ENCODE data around the gene DNAH2.
A peak's percentile ranks its signal among the peaks of the same experiment; 100 is the strongest.

Gene DNAH2

DNA sequence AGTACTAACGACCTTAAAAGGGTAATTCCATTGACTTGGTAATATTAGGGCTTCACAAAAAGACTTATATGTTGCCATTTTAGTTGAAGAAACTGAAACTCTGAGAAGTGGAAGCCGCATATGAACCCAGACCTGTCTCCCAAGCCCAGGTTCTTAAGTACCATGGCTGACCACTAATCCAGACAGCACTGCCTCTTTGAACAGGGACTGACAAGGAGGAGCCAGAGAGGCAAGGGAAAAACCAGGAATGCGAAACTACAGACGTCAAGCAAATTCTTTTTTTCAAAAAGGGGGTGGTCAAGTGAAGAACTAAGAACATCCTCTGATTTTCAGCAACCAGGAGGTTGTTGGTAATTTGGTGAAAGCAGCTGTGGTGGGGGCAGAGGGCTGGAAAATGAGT, 155.5 kb downstream of the DNAH2 start:
- Histone ChIP-seq H3K36me3 (ENCODE audit: control insufficient read depth in 2 of 2, insufficient read depth in 1 of 2, low read length in 2 of 2) (peaks cover 48 to 63% of the 10 kb centered on the region in 2 experiments), H3K4me1 (ENCODE audit: control insufficient read depth, insufficient read depth, low read length) (no peaks in the 10 kb centered on the region), H3K4me3 (ENCODE audit: low read depth, low read length) (no peak overlapping the region), H3K27ac (ENCODE audit: extremely low read depth, low read depth, low read length) (no peak overlapping the region), H3K9me3 (ENCODE audit: control insufficient read depth, insufficient read depth, low read depth, low read length) (no peaks in the 10 kb centered on the region)
- TF ChIP-seq KLF1 (tag by site-specific recombination; IDR thresholded peaks at IDR 0.05), result no peak
- TF ChIP-seq KLF9 (tag by site-specific recombination; IDR thresholded peaks at IDR 0.05; ENCODE audit: low read depth), result no peak
- no peak for TF ChIP-seq YY2 (tag by site-specific recombination; IDR thresholded peaks at IDR 0.05)
- no peak for TF ChIP-seq FEZF1 (tag by site-specific recombination; IDR thresholded peaks at IDR 0.05)
- no peak for TF ChIP-seq ZFHX2 (tag by site-specific recombination; conservative IDR thresholded peaks at IDR 0.05)
- no peak for TF ChIP-seq ZNF155 (tag by site-specific recombination; IDR thresholded peaks at IDR 0.05)
- TF ChIP-seq ZNF184 (tag by site-specific recombination; IDR thresholded peaks at IDR 0.05), result no peak
- TF ChIP-seq ZNF133 (tag by site-specific recombination; IDR thresholded peaks at IDR 0.05), result no peak
- TF ChIP-seq, protein P1, sequence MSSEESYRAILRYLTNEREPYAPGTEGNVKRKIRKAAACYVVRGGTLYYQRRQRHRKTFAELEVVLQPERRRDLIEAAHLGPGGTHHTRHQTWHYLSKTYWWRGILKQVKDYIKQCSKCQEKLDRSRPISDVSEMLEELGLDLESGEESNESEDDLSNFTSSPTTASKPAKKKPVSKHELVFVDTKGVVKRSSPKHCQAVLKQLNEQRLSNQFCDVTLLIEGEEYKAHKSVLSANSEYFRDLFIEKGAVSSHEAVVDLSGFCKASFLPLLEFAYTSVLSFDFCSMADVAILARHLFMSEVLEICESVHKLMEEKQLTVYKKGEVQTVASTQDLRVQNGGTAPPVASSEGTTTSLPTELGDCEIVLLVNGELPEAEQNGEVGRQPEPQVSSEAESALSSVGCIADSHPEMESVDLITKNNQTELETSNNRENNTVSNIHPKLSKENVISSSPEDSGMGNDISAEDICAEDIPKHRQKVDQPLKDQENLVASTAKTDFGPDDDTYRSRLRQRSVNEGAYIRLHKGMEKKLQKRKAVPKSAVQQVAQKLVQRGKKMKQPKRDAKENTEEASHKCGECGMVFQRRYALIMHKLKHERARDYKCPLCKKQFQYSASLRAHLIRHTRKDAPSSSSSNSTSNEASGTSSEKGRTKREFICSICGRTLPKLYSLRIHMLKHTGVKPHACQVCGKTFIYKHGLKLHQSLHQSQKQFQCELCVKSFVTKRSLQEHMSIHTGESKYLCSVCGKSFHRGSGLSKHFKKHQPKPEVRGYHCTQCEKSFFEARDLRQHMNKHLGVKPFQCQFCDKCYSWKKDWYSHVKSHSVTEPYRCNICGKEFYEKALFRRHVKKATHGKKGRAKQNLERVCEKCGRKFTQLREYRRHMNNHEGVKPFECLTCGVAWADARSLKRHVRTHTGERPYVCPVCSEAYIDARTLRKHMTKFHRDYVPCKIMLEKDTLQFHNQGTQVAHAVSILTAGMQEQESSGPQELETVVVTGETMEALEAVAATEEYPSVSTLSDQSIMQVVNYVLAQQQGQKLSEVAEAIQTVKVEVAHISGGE (tag by site-specific recombination; conservative IDR thresholded peaks at IDR 0.05; ENCODE audit: low read depth), result no peak
- no peak for TF ChIP-seq ZNF701 (tag by site-specific recombination; IDR thresholded peaks at IDR 0.05)
- ChIA-PET POLR2A (no interaction called here), CTCF (interaction anchor here (1.4 to 3.1 kb wide), 3 partner anchors 9 to 40 kb away, joined by 7 to 21 read pairs (median 9); no protein-coding TSS in a partner anchor)

DNA sequence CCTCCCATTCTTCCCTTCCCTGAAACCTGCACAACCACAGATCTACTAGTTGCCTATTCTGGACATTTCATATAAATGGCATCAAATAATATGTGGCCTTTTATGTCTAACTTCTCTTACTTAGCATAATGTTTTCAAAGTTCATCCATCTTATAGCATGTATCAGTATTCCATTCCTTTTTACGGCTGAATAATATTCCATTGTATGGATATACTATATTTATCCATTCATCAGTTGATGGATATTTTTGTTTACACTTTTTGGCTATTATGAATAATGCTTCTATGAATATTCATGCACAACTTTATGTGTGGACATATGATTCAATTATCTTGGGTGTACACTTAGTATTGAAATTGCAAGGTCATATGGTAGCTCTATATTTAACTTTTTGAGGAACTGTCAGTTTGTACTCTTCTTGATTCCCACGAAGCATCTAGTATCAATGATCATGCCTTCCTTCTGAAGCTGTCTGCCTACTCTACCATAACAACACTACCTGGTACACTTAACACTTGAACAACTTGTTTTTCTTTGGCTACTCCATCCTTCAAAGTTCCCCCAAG, 158.3 kb downstream of the DNAH2 start:
- POLR2A ChIA-PET, result no interaction called here

DNA sequence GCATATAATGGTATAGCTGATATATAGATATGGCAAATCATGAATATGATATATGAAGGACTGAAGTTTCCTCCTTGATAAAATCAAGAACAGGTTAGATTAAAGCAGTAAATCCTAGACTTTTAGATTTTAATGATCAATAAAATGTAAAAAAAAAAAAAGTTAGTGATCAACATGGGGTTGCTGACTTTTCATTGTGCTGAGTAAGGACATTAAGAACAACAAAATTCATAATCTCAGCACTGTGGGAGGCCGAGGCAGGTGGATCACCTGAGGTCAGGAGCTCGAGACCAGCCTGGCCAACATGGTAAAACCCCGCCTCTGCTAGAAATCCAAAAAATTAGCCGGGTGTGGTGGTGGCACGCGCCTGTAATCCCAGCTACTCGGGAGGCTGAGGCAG, 160.7 kb downstream of the DNAH2 start:
- Histone ChIP-seq H3K27ac (ENCODE audit: extremely low read depth, low read depth, low read length) (no peak overlapping the region), H3K36me3 (ENCODE audit: control insufficient read depth in 2 of 2, insufficient read depth in 1 of 2, low read length in 2 of 2) (peaks cover 55 to 80% of the 10 kb centered on the region in 2 experiments), H3K4me3 (ENCODE audit: low read depth, low read length) (no peak overlapping the region), H3K9me3 (ENCODE audit: control insufficient read depth, insufficient read depth, low read depth, low read length) (no peaks in the 10 kb centered on the region), H3K4me1 (ENCODE audit: control insufficient read depth, insufficient read depth, low read length) (no peaks in the 10 kb centered on the region)
- CTCF ChIA-PET, result interaction anchor here (0.7 to 0.8 kb wide), 2 partner anchors 13 to 16 kb away, joined by 4 to 5 read pairs; no protein-coding TSS in a partner anchor
- POLR2A ChIA-PET, result interaction anchor here (0.9 kb wide), 1 partner anchor 10 kb away, joined by 3 read pairs; no protein-coding TSS in a partner anchor
- TF ChIP-seq ZNF423 (tag by site-specific recombination; IDR thresholded peaks at IDR 0.05), result no peak
- TF ChIP-seq ZNF302 (tag by site-specific recombination; IDR thresholded peaks at IDR 0.05; ENCODE audit: low read depth), result no peak
- TF ChIP-seq ZNF324 (tag by site-specific recombination; IDR thresholded peaks at IDR 0.05), result no peak
- no peak for TF ChIP-seq KLF16 (tag by site-specific recombination; IDR thresholded peaks at IDR 0.05)
- no peak for TF ChIP-seq ZNF768 (tag by site-specific recombination; IDR thresholded peaks at IDR 0.05)
- no peak for TF ChIP-seq ZNF2 (tag by site-specific recombination; IDR thresholded peaks at IDR 0.05)
- no peak for TF ChIP-seq ZNF16 (tag by site-specific recombination; IDR thresholded peaks at IDR 0.05; ENCODE audit: low read depth)
- TF ChIP-seq ZBTB7A (tag by site-specific recombination; IDR thresholded peaks at IDR 0.05; ENCODE audit: low read depth), result no peak
- no peak for TF ChIP-seq KLF8 (tag by site-specific recombination; IDR thresholded peaks at IDR 0.05)
- TF ChIP-seq ZFP41 (tag by site-specific recombination; IDR thresholded peaks at IDR 0.05; ENCODE audit: borderline replicate concordance), result no peak
- no peak for TF ChIP-seq BCL11B (tag by site-specific recombination; IDR thresholded peaks at IDR 0.05; ENCODE audit: low read depth)
- no peak for TF ChIP-seq ZNF473 (tag by site-specific recombination; IDR thresholded peaks at IDR 0.05)
- TF ChIP-seq, protein P2, sequence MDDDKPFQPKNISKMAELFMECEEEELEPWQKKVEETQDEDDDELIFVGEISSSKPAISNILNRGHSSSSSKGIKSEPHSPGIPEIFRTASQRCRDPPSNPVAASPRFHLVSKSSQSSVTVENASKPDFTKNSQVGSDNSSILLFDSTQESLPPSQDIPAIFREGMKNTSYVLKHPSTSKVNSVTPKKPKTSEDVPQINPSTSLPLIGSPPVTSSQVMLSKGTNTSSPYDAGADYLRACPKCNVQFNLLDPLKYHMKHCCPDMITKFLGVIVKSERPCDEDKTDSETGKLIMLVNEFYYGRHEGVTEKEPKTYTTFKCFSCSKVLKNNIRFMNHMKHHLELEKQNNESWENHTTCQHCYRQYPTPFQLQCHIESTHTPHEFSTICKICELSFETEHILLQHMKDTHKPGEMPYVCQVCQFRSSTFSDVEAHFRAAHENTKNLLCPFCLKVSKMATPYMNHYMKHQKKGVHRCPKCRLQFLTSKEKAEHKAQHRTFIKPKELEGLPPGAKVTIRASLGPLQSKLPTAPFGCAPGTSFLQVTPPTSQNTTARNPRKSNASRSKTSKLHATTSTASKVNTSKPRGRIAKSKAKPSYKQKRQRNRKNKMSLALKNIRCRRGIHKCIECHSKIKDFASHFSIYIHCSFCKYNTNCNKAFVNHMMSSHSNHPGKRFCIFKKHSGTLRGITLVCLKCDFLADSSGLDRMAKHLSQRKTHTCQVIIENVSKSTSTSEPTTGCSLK (tag by site-specific recombination; IDR thresholded peaks at IDR 0.05), result no peak

More for the DNA sequence above, 158.3 kb downstream of the DNAH2 start:
- Histone ChIP-seq H3K9me3 (ENCODE audit: control insufficient read depth, insufficient read depth, low read depth, low read length) (no peaks in the 10 kb centered on the region), H3K4me1 (ENCODE audit: control insufficient read depth, insufficient read depth, low read length) (no peaks in the 10 kb centered on the region), H3K27ac (ENCODE audit: extremely low read depth, low read depth, low read length) (no peak overlapping the region), H3K4me3 (ENCODE audit: low read depth, low read length) (no peak overlapping the region), H3K36me3 (ENCODE audit: control insufficient read depth in 2 of 2, insufficient read depth in 1 of 2, low read length in 2 of 2) (peaks cover 56 to 75% of the 10 kb centered on the region in 2 experiments)
- TF ChIP-seq ZNF146 (tag by site-specific recombination; IDR thresholded peaks at IDR 0.05) (peak; percentile 95), ZNF10 (tag by site-specific recombination; IDR thresholded peaks at IDR 0.05) (peak; percentile 84), ZNF548 (tag by site-specific recombination; IDR thresholded peaks at IDR 0.05) (no peak)
- TF ChIP-seq, protein P3, sequence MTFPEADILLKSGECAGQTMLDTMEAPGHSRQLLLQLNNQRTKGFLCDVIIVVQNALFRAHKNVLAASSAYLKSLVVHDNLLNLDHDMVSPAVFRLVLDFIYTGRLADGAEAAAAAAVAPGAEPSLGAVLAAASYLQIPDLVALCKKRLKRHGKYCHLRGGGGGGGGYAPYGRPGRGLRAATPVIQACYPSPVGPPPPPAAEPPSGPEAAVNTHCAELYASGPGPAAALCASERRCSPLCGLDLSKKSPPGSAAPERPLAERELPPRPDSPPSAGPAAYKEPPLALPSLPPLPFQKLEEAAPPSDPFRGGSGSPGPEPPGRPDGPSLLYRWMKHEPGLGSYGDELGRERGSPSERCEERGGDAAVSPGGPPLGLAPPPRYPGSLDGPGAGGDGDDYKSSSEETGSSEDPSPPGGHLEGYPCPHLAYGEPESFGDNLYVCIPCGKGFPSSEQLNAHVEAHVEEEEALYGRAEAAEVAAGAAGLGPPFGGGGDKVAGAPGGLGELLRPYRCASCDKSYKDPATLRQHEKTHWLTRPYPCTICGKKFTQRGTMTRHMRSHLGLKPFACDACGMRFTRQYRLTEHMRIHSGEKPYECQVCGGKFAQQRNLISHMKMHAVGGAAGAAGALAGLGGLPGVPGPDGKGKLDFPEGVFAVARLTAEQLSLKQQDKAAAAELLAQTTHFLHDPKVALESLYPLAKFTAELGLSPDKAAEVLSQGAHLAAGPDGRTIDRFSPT (tag by site-specific recombination; IDR thresholded peaks at IDR 0.05), result no peak
- CTCF ChIA-PET, result interaction anchor here (0.6 to 2.7 kb wide), 4 partner anchors 22 to 133 kb away, joined by 3 to 9 read pairs (median 4); no protein-coding TSS in a partner anchor

Data from HEK293 (cell line).